ENCODE results near the gene SYNPO.

Gene SYNPO

GRCh38 chr5:150639377-150639692 lies 1.1 kb upstream of the SYNPO start:
- H3K27me3 ChIP-seq (ENCODE audit: control insufficient read depth, insufficient read depth, low read length): no peaks in the 10 kb centered on the region

GRCh38 chr5:150639751-150640150 lies 709 bp upstream of the SYNPO start:
- Histone ChIP-seq H3K27me3 (ENCODE audit: control insufficient read depth, insufficient read depth, low read length) (no peaks in the 10 kb centered on the region), H3K9me3 (ENCODE audit: control insufficient read depth, low read length) (no peaks in the 10 kb centered on the region), H3K4me3 (ENCODE audit: low read length) (no peak overlapping the region), H3K9ac (ENCODE audit: low read length) (no peak overlapping the region), H3K4me1 (ENCODE audit: control insufficient read depth, insufficient read depth, low read length) (peaks cover 79% of the 10 kb centered on the region), H3K36me3 (ENCODE audit: control insufficient read depth, insufficient read depth, low read length) (no peaks in the 10 kb centered on the region)

More at GRCh38 chr5:150639377-150639692, 1.1 kb upstream of the SYNPO start:
- peaks cover 75% of the 10 kb centered on the region for H3K4me1 ChIP-seq (ENCODE audit: control insufficient read depth, insufficient read depth, low read length)
- H3K9me3 ChIP-seq (ENCODE audit: control insufficient read depth, low read length): no peaks in the 10 kb centered on the region
- no peak overlapping the region for H3K4me3 ChIP-seq (ENCODE audit: low read length)
- no peaks in the 10 kb centered on the region for H3K36me3 ChIP-seq (ENCODE audit: control insufficient read depth, insufficient read depth, low read length)
- H3K9ac ChIP-seq (ENCODE audit: low read length): peak overlapping the region; percentile 17

GRCh38 chr5:150641006-150641570 lies 628 bp downstream of the SYNPO start:
- no peaks in the 10 kb centered on the region for H3K27me3 ChIP-seq (ENCODE audit: control insufficient read depth, insufficient read depth, low read length)
- H3K9me3 ChIP-seq (ENCODE audit: control insufficient read depth, low read length): no peaks in the 10 kb centered on the region
- no peaks in the 10 kb centered on the region for H3K36me3 ChIP-seq (ENCODE audit: control insufficient read depth, insufficient read depth, low read length)
- H3K9ac ChIP-seq (ENCODE audit: low read length): peak overlapping the region; percentile 40
- H3K4me3 ChIP-seq (ENCODE audit: low read length): no peak overlapping the region
- H3K4me1 ChIP-seq (ENCODE audit: control insufficient read depth, insufficient read depth, low read length): peaks cover 79% of the 10 kb centered on the region

GRCh38 chr5:150641824-150642566 lies 1.5 kb downstream of the SYNPO start:
- Histone ChIP-seq H3K9ac (ENCODE audit: low read length) (no peak overlapping the region), H3K27me3 (ENCODE audit: control insufficient read depth, insufficient read depth, low read length) (no peaks in the 10 kb centered on the region), H3K4me3 (ENCODE audit: low read length) (no peak overlapping the region), H3K4me1 (ENCODE audit: control insufficient read depth, insufficient read depth, low read length) (peaks cover 70% of the 10 kb centered on the region), H3K36me3 (ENCODE audit: control insufficient read depth, insufficient read depth, low read length) (no peaks in the 10 kb centered on the region), H3K9me3 (ENCODE audit: control insufficient read depth, low read length) (no peaks in the 10 kb centered on the region)

GRCh38 chr5:150642567-150642927 lies 2.1 kb downstream of the SYNPO start:
- Histone ChIP-seq H3K36me3 (ENCODE audit: control insufficient read depth, insufficient read depth, low read length) (no peaks in the 10 kb centered on the region), H3K4me1 (ENCODE audit: control insufficient read depth, insufficient read depth, low read length) (peaks cover 67% of the 10 kb centered on the region), H3K4me3 (ENCODE audit: low read length) (no peak overlapping the region), H3K27me3 (ENCODE audit: control insufficient read depth, insufficient read depth, low read length) (no peaks in the 10 kb centered on the region), H3K9ac (ENCODE audit: low read length) (no peak overlapping the region), H3K9me3 (ENCODE audit: control insufficient read depth, low read length) (no peaks in the 10 kb centered on the region)

GRCh38 chr5:150642991-150643710 lies 2.7 kb downstream of the SYNPO start:
- Histone ChIP-seq H3K27me3 (ENCODE audit: control insufficient read depth, insufficient read depth, low read length) (no peaks in the 10 kb centered on the region), H3K9me3 (ENCODE audit: control insufficient read depth, low read length) (no peaks in the 10 kb centered on the region), H3K36me3 (ENCODE audit: control insufficient read depth, insufficient read depth, low read length) (no peaks in the 10 kb centered on the region), H3K9ac (ENCODE audit: low read length) (no peak overlapping the region), H3K4me3 (ENCODE audit: low read length) (no peak overlapping the region), H3K4me1 (ENCODE audit: control insufficient read depth, insufficient read depth, low read length) (peaks cover 60% of the 10 kb centered on the region)

GRCh38 chr5:150644058-150644457 lies 3.6 kb downstream of the SYNPO start:
- no peak overlapping the region for H3K4me3 ChIP-seq (ENCODE audit: low read length)
- H3K27me3 ChIP-seq (ENCODE audit: control insufficient read depth, insufficient read depth, low read length): no peaks in the 10 kb centered on the region
- no peaks in the 10 kb centered on the region for H3K36me3 ChIP-seq (ENCODE audit: control insufficient read depth, insufficient read depth, low read length)
- no peak overlapping the region for H3K9ac ChIP-seq (ENCODE audit: low read length)
- H3K4me1 ChIP-seq (ENCODE audit: control insufficient read depth, insufficient read depth, low read length): peaks cover 52% of the 10 kb centered on the region
- H3K9me3 ChIP-seq (ENCODE audit: control insufficient read depth, low read length): no peaks in the 10 kb centered on the region

- H3K9ac ChIP-seq (ENCODE audit: low read length): no peak overlapping the region
- no peak overlapping the region for H3K4me3 ChIP-seq (ENCODE audit: low read length)
- no peaks in the 10 kb centered on the region for H3K9me3 ChIP-seq (ENCODE audit: control insufficient read depth, low read length)
- peaks cover 47% of the 10 kb centered on the region for H3K4me1 ChIP-seq (ENCODE audit: control insufficient read depth, insufficient read depth, low read length)
- no peaks in the 10 kb centered on the region for H3K36me3 ChIP-seq (ENCODE audit: control insufficient read depth, insufficient read depth, low read length)
- no peaks in the 10 kb centered on the region for H3K27me3 ChIP-seq (ENCODE audit: control insufficient read depth, insufficient read depth, low read length)
Measured at GRCh38 chr5:150644514-150644913, 4.1 kb downstream of the SYNPO start.

- no peak overlapping the region for H3K4me3 ChIP-seq (ENCODE audit: low read length)
- H3K9ac ChIP-seq (ENCODE audit: low read length): no peak overlapping the region
- H3K27me3 ChIP-seq (ENCODE audit: control insufficient read depth, insufficient read depth, low read length): no peaks in the 10 kb centered on the region
- H3K36me3 ChIP-seq (ENCODE audit: control insufficient read depth, insufficient read depth, low read length): no peaks in the 10 kb centered on the region
- H3K4me1 ChIP-seq (ENCODE audit: control insufficient read depth, insufficient read depth, low read length): peaks cover 41% of the 10 kb centered on the region
- H3K9me3 ChIP-seq (ENCODE audit: control insufficient read depth, low read length): no peaks in the 10 kb centered on the region
Measured at GRCh38 chr5:150645070-150645700, 4.7 kb downstream of the SYNPO start.

- H3K9ac ChIP-seq (ENCODE audit: low read length): no peak overlapping the region
- H3K9me3 ChIP-seq (ENCODE audit: control insufficient read depth, low read length): no peaks in the 10 kb centered on the region
- H3K4me3 ChIP-seq (ENCODE audit: low read length): no peak overlapping the region
- H3K36me3 ChIP-seq (ENCODE audit: control insufficient read depth, insufficient read depth, low read length): no peaks in the 10 kb centered on the region
- peaks cover 17% of the 10 kb centered on the region for H3K4me1 ChIP-seq (ENCODE audit: control insufficient read depth, insufficient read depth, low read length)
- no peaks in the 10 kb centered on the region for H3K27me3 ChIP-seq (ENCODE audit: control insufficient read depth, insufficient read depth, low read length)
Measured at GRCh38 chr5:150647275-150648251, 7.1 kb downstream of the SYNPO start.

GRCh38 chr5:150648294-150649107 lies 8.0 kb downstream of the SYNPO start:
- Histone ChIP-seq H3K4me3 (ENCODE audit: low read length) (no peak overlapping the region), H3K36me3 (ENCODE audit: control insufficient read depth, insufficient read depth, low read length) (no peaks in the 10 kb centered on the region), H3K9me3 (ENCODE audit: control insufficient read depth, low read length) (no peaks in the 10 kb centered on the region), H3K4me1 (ENCODE audit: control insufficient read depth, insufficient read depth, low read length) (peaks cover 9% of the 10 kb centered on the region), H3K9ac (ENCODE audit: low read length) (no peak overlapping the region), H3K27me3 (ENCODE audit: control insufficient read depth, insufficient read depth, low read length) (no peaks in the 10 kb centered on the region)

All from mucosa of stomach (tissue), 1 donor.